H9 (cell line): ENCODE results near the gene DGCR8. TPM values are rescaled to one million over a fixed set of nuclear protein-coding genes. Genes with fewer than 3 reads are reported as not detected.

ENCODE experiments used
- DNase-seq: peaks from one replicate; pipeline ENCODE4 v3.0.0-alpha.2; 2017
- H2AFZ ChIP-seq: one replicate; pipeline ENCODE4 v1.6.1; 2013; ENCODE audit warnings: mild to moderate bottlenecking, low read length, control low read depth, moderate library complexity
- H2AK5ac ChIP-seq: 2 replicates; pipeline ENCODE4 v1.6.1; 2013; ENCODE audit warnings: low read length, control low read depth, mixed read lengths; ENCODE audit not compliant: insufficient read length
- H2BK120ac ChIP-seq: one replicate; pipeline ENCODE4 v1.6.1; 2013; ENCODE audit warnings: low read depth, mild to moderate bottlenecking, low read length, control low read depth, inconsistent platforms; ENCODE audit not compliant: poor library complexity, severe bottlenecking
- H2BK12ac ChIP-seq: 2 replicates; pipeline ENCODE4 v1.6.1; 2013; ENCODE audit warnings: low read length, control low read depth, mixed read lengths, low read depth; ENCODE audit not compliant: insufficient read length
- H2BK15ac ChIP-seq: 2 replicates; pipeline ENCODE4 v1.6.1; 2013; ENCODE audit warnings: low read depth, low read length, control low read depth
- H2BK20ac ChIP-seq: one replicate; pipeline ENCODE4 v1.6.1; 2013; ENCODE audit warnings: low read depth, mild to moderate bottlenecking, low read length, control low read depth, inconsistent platforms; ENCODE audit not compliant: poor library complexity, severe bottlenecking
- H2BK5ac ChIP-seq: 2 replicates; pipeline ENCODE4 v1.6.1; 2013; ENCODE audit warnings: low read length, control low read depth, mixed read lengths; ENCODE audit not compliant: insufficient read length
- H3K14ac ChIP-seq: 2 replicates; pipeline ENCODE4 v1.6.1; 2013; ENCODE audit warnings: low read length, control low read depth; ENCODE audit not compliant: insufficient read depth
- H3K18ac ChIP-seq: 2 replicates; pipeline ENCODE4 v1.6.1; 2013; ENCODE audit warnings: low read depth, mild to moderate bottlenecking, mixed read lengths, low read length, control low read depth; ENCODE audit not compliant: insufficient read length
- H3K23ac ChIP-seq: 2 replicates; pipeline ENCODE4 v1.6.1; 2013; ENCODE audit warnings: low read length, control low read depth, mixed read lengths, low read depth; ENCODE audit not compliant: insufficient read length
- H3K23me2 ChIP-seq: 2 replicates; pipeline ENCODE4 v1.6.1; 2013; ENCODE audit warnings: low read depth, mild to moderate bottlenecking, mixed read lengths, low read length, control low read depth; ENCODE audit not compliant: insufficient read length, poor library complexity, severe bottlenecking
- H3K27ac ChIP-seq: 2 replicates; pipeline ENCODE4 v1.5.1; 2013; ENCODE audit warnings: low read length, control low read depth, mixed read lengths, low read depth; ENCODE audit not compliant: insufficient read length
- H3K27me3 ChIP-seq: 2 replicates; pipeline ENCODE4 v1.6.1; 2013; ENCODE audit warnings: low read length, control low read depth, inconsistent platforms; ENCODE audit not compliant: insufficient read depth
- H3K4ac ChIP-seq: 2 replicates; pipeline ENCODE4 v1.6.1; 2013; ENCODE audit warnings: low read depth, mild to moderate bottlenecking, control low read depth, inconsistent platforms, low read length, moderate library complexity
- H3K4me1 ChIP-seq: 2 replicates; pipeline ENCODE4 v1.6.1; 2013; ENCODE audit warnings: low read length, control low read depth, inconsistent platforms; ENCODE audit not compliant: insufficient read depth
- H3K4me2 ChIP-seq: 2 replicates; pipeline ENCODE4 v1.6.1; 2013; ENCODE audit warnings: low read length, control low read depth, mixed read lengths; ENCODE audit not compliant: insufficient read length, insufficient read depth
- H3K56ac ChIP-seq: 2 replicates; pipeline ENCODE4 v1.6.1; 2013; ENCODE audit warnings: low read depth, mild to moderate bottlenecking, mixed read lengths, low read length, control low read depth; ENCODE audit not compliant: insufficient read length
- H3K79me1 ChIP-seq: 2 replicates; pipeline ENCODE4 v1.6.1; 2013; ENCODE audit warnings: low read depth, mild to moderate bottlenecking, moderate library complexity, low read length, control low read depth, inconsistent platforms; ENCODE audit not compliant: insufficient read depth, poor library complexity, severe bottlenecking
- H3K79me2 ChIP-seq: 2 replicates; pipeline ENCODE4 v1.6.1; 2013; ENCODE audit warnings: low read length, control low read depth, inconsistent platforms; ENCODE audit not compliant: insufficient read depth
- H3K9ac ChIP-seq: 2 replicates; pipeline ENCODE4 v1.6.1; 2013; ENCODE audit warnings: low read length, control low read depth, mixed read lengths; ENCODE audit not compliant: insufficient read length; ENCODE audit errors: extremely low read depth
- H3K9me3 ChIP-seq: one replicate; pipeline ENCODE4 v1.6.1; 2013; ENCODE audit warnings: low read depth, low read length, inconsistent platforms; ENCODE audit not compliant: control insufficient read depth
- H3T11ph ChIP-seq: one replicate; pipeline ENCODE4 v1.6.1; 2013; ENCODE audit warnings: mild to moderate bottlenecking, low read length, control low read depth, inconsistent platforms
- H4K20me1 ChIP-seq: one replicate; pipeline ENCODE4 v1.6.1; 2013; ENCODE audit not compliant: control insufficient read depth, insufficient read length, insufficient read depth
- H4K5ac ChIP-seq: 2 replicates; pipeline ENCODE4 v1.6.1; 2013; ENCODE audit warnings: low read depth, mild to moderate bottlenecking, mixed read lengths, low read length, control low read depth; ENCODE audit not compliant: insufficient read length
- H4K8ac ChIP-seq: replicated peaks from 2 replicates; pipeline ENCODE4 v1.6.1; 2013; ENCODE audit warnings: low read length, control low read depth, mixed read lengths, low read depth; ENCODE audit not compliant: insufficient read length
- H4K91ac ChIP-seq: 2 replicates; pipeline ENCODE4 v1.6.1; 2013; ENCODE audit warnings: low read depth, mild to moderate bottlenecking, moderate library complexity, mixed read lengths, low read length, control low read depth; ENCODE audit not compliant: insufficient read length
- H3K27ac Mint-ChIP-seq, 3 experiments: 2 replicates in 2 of 3; 3 replicates in 1 of 3; pipeline ENCODE4 v1.8.0; 2020 to 2021; ENCODE audit warnings: mixed read lengths in 3 of 3, mild to moderate bottlenecking in 1 of 3, moderate library complexity in 1 of 3
- H3K27me3 Mint-ChIP-seq: 2 replicates; pipeline ENCODE4 v1.8.0; 2021; ENCODE audit warnings: low read depth, mild to moderate bottlenecking, moderate library complexity, mixed read lengths
- H3K36me3 Mint-ChIP-seq, 3 experiments: 2 replicates in 2 of 3; 3 replicates in 1 of 3; pipeline ENCODE4 v1.8.0; 2020 to 2021; ENCODE audit warnings: low read depth in 3 of 3, mixed read lengths in 3 of 3; ENCODE audit not compliant: insufficient read depth in 1 of 3
- H3K4me1 Mint-ChIP-seq, 2 experiments: 2 replicates each; pipeline ENCODE4 v1.8.0; 2020; ENCODE audit warnings: mixed read lengths in 2 of 2
- H3K4me3 Mint-ChIP-seq, 2 experiments: 2 replicates in 1 of 2; 3 replicates in 1 of 2; pipeline ENCODE4 v1.8.0; 2020 to 2021; ENCODE audit warnings: mild to moderate bottlenecking in 2 of 2, mixed read lengths in 2 of 2, moderate library complexity in 1 of 2
- H3K9me3 Mint-ChIP-seq, 2 experiments: 2 replicates in 1 of 2; 3 replicates in 1 of 2; pipeline ENCODE4 v1.8.0; 2020; ENCODE audit warnings: mild to moderate bottlenecking in 2 of 2, mixed read lengths in 2 of 2, moderate library complexity in 1 of 2
- CTCF ChIP-seq: fragments of 200-600 bp; sonication (generic); conservative IDR thresholded peaks from 3 replicates; pipeline ENCODE4 v1.8.0; 2021; ENCODE audit warnings: antibody characterized with exemption, mild to moderate bottlenecking
- WGBS: extraction: QIAGEN DNeasy Blood & Tissue Kit; methylation state at CpG from one replicate; pipeline ENCODE4 v1.1.7; 2013; ENCODE audit warnings: missing lambda C conversion rate, low lambda C conversion rate, mixed read lengths; ENCODE audit not compliant: insufficient read length; ENCODE audit errors: extremely low coverage; 5-methylcytosine and 5-hydroxymethylcytosine counted together
- total RNA-seq: library from RNA; stranded (reverse); gene quantifications from 2 replicates; pipeline ENCODE4 v1.2.1, GENCODE V29; 2021

DGCR8 gene
- total RNA-seq, 1 experiment from 2014 or later = 74.5 TPM

- Histone ChIP-seq H2BK5ac (no peak overlapping the region), H3K9me3 (no peaks in the 10 kb centered on the region), H4K91ac (no peak overlapping the region), H4K20me1 (no peaks in the 10 kb centered on the region), H2BK12ac (no peak overlapping the region), H2AFZ (no peak overlapping the region), H3K4ac (no peak overlapping the region), H3K27me3 (no peaks in the 10 kb centered on the region), H2BK20ac (no peak overlapping the region), H4K8ac (no peak overlapping the region), H3K18ac (no peak overlapping the region), H2AK5ac (no peak overlapping the region), H2BK120ac (no peak overlapping the region), H3K23me2 (peaks cover 5% of the 10 kb centered on the region), H3K79me2 (no peaks in the 10 kb centered on the region), H3K56ac (no peak overlapping the region), H3K14ac (no peak overlapping the region), H3K4me1 (no peaks in the 10 kb centered on the region), H3K23ac (no peak overlapping the region), H2BK15ac (no peak overlapping the region), H3K27ac (no peak overlapping the region), H4K5ac (no peak overlapping the region), H3K9ac (no peak overlapping the region), H3T11ph (no peak overlapping the region), H3K79me1 (no peaks in the 10 kb centered on the region), H3K4me2 (no peak overlapping the region)
- no peaks in the 10 kb centered on the region for H3K27me3 Mint-ChIP-seq
- no peaks in the 10 kb centered on the region for H3K36me3 Mint-ChIP-seq
- WGBS = no CpG with 5 or more reads among the region's 4 CpGs
- no peak for TF ChIP-seq CTCF
- H3K9me3 Mint-ChIP-seq = no peaks in the 10 kb centered on the region; a peak in 1 of 5 replicates
- H3K27ac Mint-ChIP-seq = peak overlapping the region in 1 of 3 experiments; percentile 72; a peak in 1 of 7 replicates
- DNase-seq = no peak
- no peak overlapping the region for H3K4me3 Mint-ChIP-seq
- peaks cover 3 to 6% of the 10 kb centered on the region in 2 experiments; a peak in 3 of 4 replicates for H3K4me1 Mint-ChIP-seq
Observed at GRCh38 chr22:20151276-20151588, 71.2 kb downstream of the DGCR8 start.
